Measurements from ENCODE around the gene SF3B5.

The SF3B5 gene

DNA sequence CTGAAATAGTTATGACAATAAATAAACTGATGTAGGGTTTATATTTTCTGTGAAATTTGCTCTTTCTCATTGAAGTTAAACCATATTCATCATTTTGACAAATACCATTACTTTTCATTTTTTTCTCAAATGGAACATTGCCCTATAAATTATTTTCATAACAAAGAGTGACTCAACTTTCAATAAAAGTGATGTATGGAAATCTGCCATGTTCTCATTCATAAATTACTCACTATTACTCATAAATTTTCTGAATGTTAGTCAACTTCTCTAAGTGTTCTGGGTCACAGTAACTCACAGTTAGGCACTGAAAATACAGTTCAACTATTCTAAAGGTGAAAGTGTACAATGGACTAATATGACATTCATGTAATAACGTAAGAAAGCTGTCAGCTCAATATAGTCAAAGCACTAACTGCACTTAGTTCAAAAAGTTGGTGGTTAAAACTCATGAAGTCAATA, 35.9 kb upstream of the SF3B5 start:
- Mint-ChIP-seq H3K27ac (no peak overlapping the region), H3K4me3 (no peak overlapping the region), H3K9me3 (no peaks in the 10 kb centered on the region), H3K36me3 (ENCODE audit: low read depth) (no peaks in the 10 kb centered on the region), H3K27me3 (ENCODE audit: low read depth) (no peaks in the 10 kb centered on the region), H3K4me1 (no peaks in the 10 kb centered on the region)
- no peak for TF ChIP-seq CTCF (IDR thresholded peaks at IDR 0.05; ENCODE audit: unreplicated experiment in 3 of 3)

DNA sequence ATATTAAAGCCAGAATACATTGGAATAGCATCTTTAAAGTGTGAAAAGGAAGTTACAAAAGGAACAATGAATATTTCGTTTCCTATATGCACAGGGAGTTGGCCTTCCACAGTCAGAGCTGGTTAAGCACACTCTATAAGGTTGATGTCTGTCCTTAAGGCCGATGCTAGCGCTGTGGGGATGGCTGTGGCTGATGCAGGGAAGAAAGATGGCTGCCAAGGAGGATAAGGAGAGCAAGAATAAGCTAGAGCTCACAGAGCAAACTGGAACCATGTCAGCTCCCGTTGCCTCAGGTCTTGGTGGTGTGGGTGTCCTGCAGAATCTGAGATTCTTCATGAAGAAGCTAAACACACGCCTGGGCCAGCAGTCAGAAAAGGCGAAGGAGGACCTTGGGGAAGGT, 34.1 kb upstream of the SF3B5 start:
- no peaks in the 10 kb centered on the region for H3K4me1 Mint-ChIP-seq
- H3K27me3 Mint-ChIP-seq (ENCODE audit: low read depth) = peaks cover 3% of the 10 kb centered on the region
- TF ChIP-seq CTCF (IDR thresholded peaks at IDR 0.05; ENCODE audit: unreplicated experiment in 3 of 3) = no peak
- H3K9me3 Mint-ChIP-seq = no peaks in the 10 kb centered on the region
- H3K4me3 Mint-ChIP-seq = no peak overlapping the region
- no peaks in the 10 kb centered on the region for H3K36me3 Mint-ChIP-seq (ENCODE audit: low read depth)
- H3K27ac Mint-ChIP-seq = no peak overlapping the region

DNA sequence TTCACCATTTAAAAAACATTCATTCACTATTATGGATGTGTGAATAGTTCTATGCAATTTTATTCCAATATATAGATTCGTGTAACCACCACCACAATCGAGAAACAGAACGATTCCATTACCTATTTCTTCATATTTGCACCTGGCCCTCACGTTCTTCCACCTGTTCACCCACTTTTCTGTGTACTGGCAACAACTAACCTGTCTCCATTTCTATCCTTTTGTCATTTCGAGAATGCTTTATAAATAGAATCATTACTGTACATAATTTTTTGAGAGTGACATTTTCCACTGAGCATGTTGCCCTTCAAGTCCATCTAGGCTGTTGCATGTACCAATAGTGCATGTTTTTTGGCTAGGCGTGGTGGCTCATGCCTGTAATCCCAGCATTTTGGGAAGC, 31.7 kb upstream of the SF3B5 start:
- no peaks in the 10 kb centered on the region for H3K36me3 Mint-ChIP-seq (ENCODE audit: low read depth)
- H3K4me1 Mint-ChIP-seq = no peaks in the 10 kb centered on the region
- no peak overlapping the region for H3K4me3 Mint-ChIP-seq
- peaks cover 3% of the 10 kb centered on the region for H3K27me3 Mint-ChIP-seq (ENCODE audit: low read depth)
- peaks cover 2% of the 10 kb centered on the region for H3K9me3 Mint-ChIP-seq
- TF ChIP-seq CTCF (IDR thresholded peaks at IDR 0.05; ENCODE audit: unreplicated experiment in 3 of 3) = no peak
- H3K27ac Mint-ChIP-seq = no peak overlapping the region

GRCh38 chr6:144123836-144124235, 28.5 kb upstream of the SF3B5 start:
- no peak for TF ChIP-seq CTCF (IDR thresholded peaks at IDR 0.05; ENCODE audit: unreplicated experiment in 3 of 3)
- H3K9me3 Mint-ChIP-seq = peaks cover 5% of the 10 kb centered on the region
- H3K27me3 Mint-ChIP-seq (ENCODE audit: low read depth) = peaks cover 7% of the 10 kb centered on the region
- H3K4me3 Mint-ChIP-seq = no peak overlapping the region
- no peaks in the 10 kb centered on the region for H3K36me3 Mint-ChIP-seq (ENCODE audit: low read depth)
- H3K27ac Mint-ChIP-seq = no peak overlapping the region
- no peaks in the 10 kb centered on the region for H3K4me1 Mint-ChIP-seq

- Mint-ChIP-seq H3K36me3 (ENCODE audit: low read depth) (no peaks in the 10 kb centered on the region), H3K4me3 (no peak overlapping the region), H3K9me3 (peaks cover 5% of the 10 kb centered on the region), H3K27ac (no peak overlapping the region), H3K27me3 (ENCODE audit: low read depth) (peaks cover 7% of the 10 kb centered on the region), H3K4me1 (no peaks in the 10 kb centered on the region)
- no peak for TF ChIP-seq CTCF (IDR thresholded peaks at IDR 0.05; ENCODE audit: unreplicated experiment in 3 of 3)
These were observed 28.0 kb upstream of the SF3B5 start for GRCh38 chr6:144123421-144123820.

- Mint-ChIP-seq H3K27me3 (ENCODE audit: low read depth) (peaks cover 7% of the 10 kb centered on the region), H3K9me3 (peaks cover 5% of the 10 kb centered on the region), H3K36me3 (ENCODE audit: low read depth) (no peaks in the 10 kb centered on the region), H3K4me1 (no peaks in the 10 kb centered on the region), H3K27ac (no peak overlapping the region), H3K4me3 (no peak overlapping the region)
- TF ChIP-seq CTCF (IDR thresholded peaks at IDR 0.05; ENCODE audit: unreplicated experiment in 3 of 3) = no peak
These were observed 27.5 kb upstream of the SF3B5 start for GRCh38 chr6:144122861-144123260.
